Measurements from ENCODE around the gene PCCA.

DNA sequence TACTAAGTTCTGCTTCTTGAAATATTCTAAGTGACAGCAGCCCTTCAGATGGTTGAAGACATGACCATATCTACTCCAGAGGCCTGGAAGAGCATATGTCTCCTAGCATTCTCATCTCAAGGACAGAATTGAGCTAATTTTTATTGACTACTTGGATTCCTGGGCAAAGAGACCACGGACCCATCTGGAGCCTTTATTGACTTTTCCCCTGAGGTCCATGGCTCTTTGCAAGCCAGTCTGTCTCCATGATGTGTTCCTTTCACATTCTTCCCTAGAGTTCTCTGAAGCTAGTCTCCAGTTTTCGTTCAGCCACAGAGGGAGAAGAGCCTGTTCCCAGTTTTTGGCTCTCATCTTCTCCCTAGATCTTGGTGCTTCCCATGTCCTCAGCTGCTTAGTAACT, 202.7 kb downstream of the PCCA start:
- TF ChIP-seq POLR2AphosphoS5 (IDR thresholded peaks at IDR 0.05): no peak
- TF ChIP-seq, protein P1, sequence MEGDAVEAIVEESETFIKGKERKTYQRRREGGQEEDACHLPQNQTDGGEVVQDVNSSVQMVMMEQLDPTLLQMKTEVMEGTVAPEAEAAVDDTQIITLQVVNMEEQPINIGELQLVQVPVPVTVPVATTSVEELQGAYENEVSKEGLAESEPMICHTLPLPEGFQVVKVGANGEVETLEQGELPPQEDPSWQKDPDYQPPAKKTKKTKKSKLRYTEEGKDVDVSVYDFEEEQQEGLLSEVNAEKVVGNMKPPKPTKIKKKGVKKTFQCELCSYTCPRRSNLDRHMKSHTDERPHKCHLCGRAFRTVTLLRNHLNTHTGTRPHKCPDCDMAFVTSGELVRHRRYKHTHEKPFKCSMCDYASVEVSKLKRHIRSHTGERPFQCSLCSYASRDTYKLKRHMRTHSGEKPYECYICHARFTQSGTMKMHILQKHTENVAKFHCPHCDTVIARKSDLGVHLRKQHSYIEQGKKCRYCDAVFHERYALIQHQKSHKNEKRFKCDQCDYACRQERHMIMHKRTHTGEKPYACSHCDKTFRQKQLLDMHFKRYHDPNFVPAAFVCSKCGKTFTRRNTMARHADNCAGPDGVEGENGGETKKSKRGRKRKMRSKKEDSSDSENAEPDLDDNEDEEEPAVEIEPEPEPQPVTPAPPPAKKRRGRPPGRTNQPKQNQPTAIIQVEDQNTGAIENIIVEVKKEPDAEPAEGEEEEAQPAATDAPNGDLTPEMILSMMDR (IDR thresholded peaks at IDR 0.05): no peak
- TF ChIP-seq POLR2A (IDR thresholded peaks at IDR 0.05): no peak
- no peak for TF ChIP-seq EP300 (IDR thresholded peaks at IDR 0.05)
